ENCODE measurements around the gene MACROD2.

DNA sequence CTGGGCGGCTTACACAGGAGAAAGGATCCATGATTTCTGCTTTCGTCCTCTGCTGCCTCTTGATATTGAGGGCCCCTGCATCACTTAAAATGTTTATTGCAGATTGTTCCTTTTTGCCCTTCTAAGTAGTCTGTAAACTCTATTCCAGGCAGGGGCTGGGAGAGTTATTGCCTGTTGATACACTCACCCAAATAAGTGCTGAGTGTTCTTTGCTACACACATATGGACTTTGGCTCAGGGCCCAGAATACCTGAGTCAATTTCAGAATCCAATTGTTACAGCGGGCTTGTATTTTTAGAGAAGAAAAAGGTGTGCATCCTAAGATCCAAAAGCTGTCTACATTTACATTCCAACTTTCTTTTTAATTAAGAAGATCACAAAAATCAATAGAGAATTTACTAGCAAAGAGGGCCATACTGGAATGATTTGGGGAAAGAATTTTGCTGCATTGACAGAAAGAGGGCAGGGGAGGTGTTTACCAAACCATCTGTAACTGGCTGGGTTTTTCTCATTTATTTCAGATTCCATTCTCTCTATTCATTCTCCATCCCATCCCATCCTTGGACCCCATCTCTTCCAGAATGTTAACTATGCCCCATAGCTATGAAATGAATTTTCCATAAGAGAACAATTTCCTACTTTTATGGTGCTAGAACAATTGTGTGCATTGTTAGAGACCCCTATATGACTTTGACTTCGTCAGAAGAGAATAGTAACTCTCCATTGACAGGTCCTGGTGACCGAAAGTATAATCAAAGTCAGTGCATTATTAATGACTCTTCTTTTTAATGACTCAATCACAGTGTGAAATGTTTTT, 1302.0 kb downstream of the MACROD2 start:
- TF ChIP-seq ARNTL (CRISPR knock-in tag; IDR thresholded peaks at IDR 0.05; ENCODE audit: borderline replicate concordance, low read depth) (no peak), ZNF565 (CRISPR knock-in tag; conservative IDR thresholded peaks at IDR 0.05; ENCODE audit: low read depth) (no peak), ZNF8 (CRISPR knock-in tag; IDR thresholded peaks at IDR 0.05) (no peak), ZFP3 (CRISPR knock-in tag; IDR thresholded peaks at IDR 0.05) (no peak), PPARA (CRISPR knock-in tag; IDR thresholded peaks at IDR 0.05; ENCODE audit: borderline replicate concordance) (no peak), CSDC2 (CRISPR knock-in tag; IDR thresholded peaks at IDR 0.05) (no peak), GLIS3 (CRISPR knock-in tag; IDR thresholded peaks at IDR 0.05) (no peak), CREB5 (CRISPR knock-in tag; IDR thresholded peaks at IDR 0.05; ENCODE audit: low read depth) (no peak)
- TF ChIP-seq, protein P1, sequence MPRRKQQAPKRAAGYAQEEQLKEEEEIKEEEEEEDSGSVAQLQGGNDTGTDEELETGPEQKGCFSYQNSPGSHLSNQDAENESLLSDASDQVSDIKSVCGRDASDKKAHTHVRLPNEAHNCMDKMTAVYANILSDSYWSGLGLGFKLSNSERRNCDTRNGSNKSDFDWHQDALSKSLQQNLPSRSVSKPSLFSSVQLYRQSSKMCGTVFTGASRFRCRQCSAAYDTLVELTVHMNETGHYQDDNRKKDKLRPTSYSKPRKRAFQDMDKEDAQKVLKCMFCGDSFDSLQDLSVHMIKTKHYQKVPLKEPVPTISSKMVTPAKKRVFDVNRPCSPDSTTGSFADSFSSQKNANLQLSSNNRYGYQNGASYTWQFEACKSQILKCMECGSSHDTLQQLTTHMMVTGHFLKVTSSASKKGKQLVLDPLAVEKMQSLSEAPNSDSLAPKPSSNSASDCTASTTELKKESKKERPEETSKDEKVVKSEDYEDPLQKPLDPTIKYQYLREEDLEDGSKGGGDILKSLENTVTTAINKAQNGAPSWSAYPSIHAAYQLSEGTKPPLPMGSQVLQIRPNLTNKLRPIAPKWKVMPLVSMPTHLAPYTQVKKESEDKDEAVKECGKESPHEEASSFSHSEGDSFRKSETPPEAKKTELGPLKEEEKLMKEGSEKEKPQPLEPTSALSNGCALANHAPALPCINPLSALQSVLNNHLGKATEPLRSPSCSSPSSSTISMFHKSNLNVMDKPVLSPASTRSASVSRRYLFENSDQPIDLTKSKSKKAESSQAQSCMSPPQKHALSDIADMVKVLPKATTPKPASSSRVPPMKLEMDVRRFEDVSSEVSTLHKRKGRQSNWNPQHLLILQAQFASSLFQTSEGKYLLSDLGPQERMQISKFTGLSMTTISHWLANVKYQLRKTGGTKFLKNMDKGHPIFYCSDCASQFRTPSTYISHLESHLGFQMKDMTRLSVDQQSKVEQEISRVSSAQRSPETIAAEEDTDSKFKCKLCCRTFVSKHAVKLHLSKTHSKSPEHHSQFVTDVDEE (CRISPR knock-in tag; IDR thresholded peaks at IDR 0.05), result no peak
- TF ChIP-seq, protein P2, sequence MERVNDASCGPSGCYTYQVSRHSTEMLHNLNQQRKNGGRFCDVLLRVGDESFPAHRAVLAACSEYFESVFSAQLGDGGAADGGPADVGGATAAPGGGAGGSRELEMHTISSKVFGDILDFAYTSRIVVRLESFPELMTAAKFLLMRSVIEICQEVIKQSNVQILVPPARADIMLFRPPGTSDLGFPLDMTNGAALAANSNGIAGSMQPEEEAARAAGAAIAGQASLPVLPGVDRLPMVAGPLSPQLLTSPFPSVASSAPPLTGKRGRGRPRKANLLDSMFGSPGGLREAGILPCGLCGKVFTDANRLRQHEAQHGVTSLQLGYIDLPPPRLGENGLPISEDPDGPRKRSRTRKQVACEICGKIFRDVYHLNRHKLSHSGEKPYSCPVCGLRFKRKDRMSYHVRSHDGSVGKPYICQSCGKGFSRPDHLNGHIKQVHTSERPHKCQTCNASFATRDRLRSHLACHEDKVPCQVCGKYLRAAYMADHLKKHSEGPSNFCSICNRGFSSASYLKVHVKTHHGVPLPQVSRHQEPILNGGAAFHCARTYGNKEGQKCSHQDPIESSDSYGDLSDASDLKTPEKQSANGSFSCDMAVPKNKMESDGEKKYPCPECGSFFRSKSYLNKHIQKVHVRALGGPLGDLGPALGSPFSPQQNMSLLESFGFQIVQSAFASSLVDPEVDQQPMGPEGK (CRISPR knock-in tag; IDR thresholded peaks at IDR 0.05; ENCODE audit: borderline replicate concordance), result no peak
